IPS DF 4.7 (cell line): ENCODE measurements around the gene METTL13.

Experiments used
- DNase-seq: peaks from one replicate; pipeline ENCODE4 v3.0.0-alpha.2; 2013; ENCODE audit warnings: low spot score; ENCODE audit errors: extremely low read depth

The METTL13 gene

GRCh38 chr1:171802207-171802606 lies 20.7 kb downstream of the METTL13 start:
- no peak for DNase-seq

GRCh38 chr1:171803045-171803444 lies 21.6 kb downstream of the METTL13 start:
- no peak for DNase-seq

- no peak for DNase-seq
Measured at GRCh38 chr1:171803461-171804022, 22.1 kb downstream of the METTL13 start.

- DNase-seq = no peak
Measured at GRCh38 chr1:171805395-171806115, 24.1 kb downstream of the METTL13 start.

GRCh38 chr1:171807556-171807955 lies 26.1 kb downstream of the METTL13 start:
- DNase-seq = no peak

- no peak for DNase-seq
Measured at GRCh38 chr1:171809834-171810233, 28.4 kb downstream of the METTL13 start.

- DNase-seq = no peak
Measured at GRCh38 chr1:171811672-171812071, 30.2 kb downstream of the METTL13 start.

- no peak for DNase-seq
Measured at GRCh38 chr1:171814692-171815091, 33.2 kb downstream of the METTL13 start.

GRCh38 chr1:171816300-171816901 lies 34.9 kb downstream of the METTL13 start:
- DNase-seq = no peak

- DNase-seq = no peak
Measured at GRCh38 chr1:171817511-171818265, 36.2 kb downstream of the METTL13 start.

- DNase-seq = no peak
Measured at GRCh38 chr1:171819946-171820345, 38.5 kb downstream of the METTL13 start.

GRCh38 chr1:171826973-171827372 lies 45.5 kb downstream of the METTL13 start:
- no peak for DNase-seq

- DNase-seq = no peak
Measured at GRCh38 chr1:171828794-171829193, 47.3 kb downstream of the METTL13 start.

GRCh38 chr1:171833091-171833825 lies 51.8 kb downstream of the METTL13 start:
- DNase-seq = no peak

GRCh38 chr1:171834821-171835220 lies 53.4 kb downstream of the METTL13 start:
- DNase-seq = no peak

- no peak for DNase-seq
Measured at GRCh38 chr1:171835891-171836290, 54.4 kb downstream of the METTL13 start.

- no peak for DNase-seq
Measured at GRCh38 chr1:171841050-171841910, 59.8 kb downstream of the METTL13 start, which contains the start of gene DNM3. DNM3 (plus strand) TSS chr1:171841498; CDS start chr1:171841657, 159 bp downstream.

GRCh38 chr1:171841931-171842761 lies 60.7 kb downstream of the METTL13 start:
- DNase-seq = no peak

- DNase-seq = no peak
Measured at GRCh38 chr1:171844381-171844780, 62.9 kb downstream of the METTL13 start.
